ENCODE results near the gene PDIK1L. TPM values are rescaled to one million over a fixed set of nuclear protein-coding genes. Genes with fewer than 3 reads are reported as not detected.

PDIK1L gene
- total and polyA plus RNA-seq, 9 of the 15 experiments (the other 6 are each of a cell fraction or from before 2014, with no cell fraction given): 12.8 to 30.2 (median 21.5) TPM

DNA sequence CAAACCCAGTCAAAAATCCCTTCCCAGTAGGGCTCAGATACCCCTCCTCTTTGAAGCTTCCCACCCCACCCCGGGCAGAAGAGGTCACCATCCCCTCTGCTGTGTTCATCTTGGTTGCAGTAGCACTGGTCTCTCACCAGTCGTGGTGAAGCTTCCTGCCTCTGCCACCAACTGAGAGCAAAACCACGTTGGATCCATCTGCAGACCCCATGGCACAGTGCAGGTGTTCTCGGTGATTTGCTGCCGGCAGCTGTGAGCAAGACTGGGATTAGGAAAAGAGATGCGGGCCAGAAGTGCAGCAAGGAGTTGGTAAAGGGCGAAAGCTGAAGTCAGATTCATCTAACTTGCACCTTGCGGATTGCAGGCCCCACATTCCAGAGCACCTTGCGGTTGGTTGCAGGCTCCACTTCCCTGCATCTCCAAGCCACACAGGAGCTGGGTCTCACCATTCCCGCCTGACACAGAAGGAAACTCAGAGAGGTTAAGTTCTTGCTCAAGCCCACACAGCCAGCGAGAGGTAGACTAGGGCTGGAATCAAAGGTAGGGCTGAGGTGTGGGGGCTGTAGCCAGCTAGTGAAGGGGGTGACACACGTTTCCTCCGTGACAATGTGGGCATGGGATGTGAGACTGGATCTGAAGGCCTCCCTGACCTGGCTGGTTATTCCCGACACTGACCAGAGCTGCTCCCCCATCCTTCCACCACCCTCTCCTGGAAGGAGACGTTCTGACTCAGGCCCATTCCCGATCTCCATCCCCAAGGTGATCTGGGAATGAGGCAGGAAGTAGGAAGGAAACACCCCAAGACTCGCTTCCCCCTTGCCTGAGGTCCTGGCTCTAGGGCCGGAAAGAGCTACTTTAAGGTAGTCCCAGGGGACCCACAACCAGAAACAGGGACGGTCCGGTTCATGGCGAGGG lies 44.0 kb downstream of the PDIK1L start:
- WGBS (ENCODE audit: insufficient coverage, low coverage, missing lambda C conversion rate): 62% methylated on average over 21 of the region's 21 CpGs
- H3K27me3 ChIP-seq (ENCODE audit: control insufficient read depth in 2 of 2, insufficient read depth in 2 of 2, low read length in 2 of 2): no peaks in the 10 kb centered on the region
- no peak overlapping the region for H3K4me2 ChIP-seq (ENCODE audit: insufficient read depth, low read length)
- CTCF ChIA-PET (ENCODE audit: low intra/inter-chr PET ratio): interaction anchor here (1.2 kb wide), 1 partner anchor 11 kb away, joined by 4 read pairs; no protein-coding TSS in a partner anchor
- no peaks in the 10 kb centered on the region for H3K9me3 ChIP-seq (replicated peaks; ENCODE audit: control insufficient read depth, insufficient read depth, low read depth, low read length)
- H3K79me2 ChIP-seq (ENCODE audit: control insufficient read depth, insufficient read depth, low read length): no peaks in the 10 kb centered on the region
- no peaks in the 10 kb centered on the region for H3K36me3 ChIP-seq (ENCODE audit: control insufficient read depth, insufficient read depth, low read length)
- no peaks in the 10 kb centered on the region for H4K20me1 ChIP-seq (replicated peaks; ENCODE audit: control insufficient read depth, insufficient read depth, low read length)
- H3K4me1 ChIP-seq (replicated peaks in 1 of 2; ENCODE audit: control insufficient read depth in 2 of 2, insufficient read depth in 2 of 2, low read length in 2 of 2): peaks cover 9 to 37% of the 10 kb centered on the region in 2 experiments
- no peak overlapping the region for H2AFZ ChIP-seq (ENCODE audit: low read depth, low read length)
- POLR2A ChIA-PET: interaction anchor here (0.6 to 2.7 kb wide), 12 partner anchors 8 to 83 kb away, joined by 3 to 13 read pairs (median 4); partner anchors contain the start of gene ZNF593
- no peak overlapping the region for H3K27ac ChIP-seq (ENCODE audit: extremely low read depth, low read depth, low read length)
- H3K4me3 ChIP-seq: no peak overlapping the region
- no peaks in the 10 kb centered on the region for H3K9me1 ChIP-seq (ENCODE audit: control insufficient read depth, insufficient read depth, low read length)
- peak overlapping the region in 1 of 2 experiments; percentile 76; a peak in 2 of 4 replicates for H3K9ac ChIP-seq (ENCODE audit: insufficient read depth in 1 of 2, low read depth in 2 of 2, low read length in 2 of 2)
- TF ChIP-seq, protein P1, sequence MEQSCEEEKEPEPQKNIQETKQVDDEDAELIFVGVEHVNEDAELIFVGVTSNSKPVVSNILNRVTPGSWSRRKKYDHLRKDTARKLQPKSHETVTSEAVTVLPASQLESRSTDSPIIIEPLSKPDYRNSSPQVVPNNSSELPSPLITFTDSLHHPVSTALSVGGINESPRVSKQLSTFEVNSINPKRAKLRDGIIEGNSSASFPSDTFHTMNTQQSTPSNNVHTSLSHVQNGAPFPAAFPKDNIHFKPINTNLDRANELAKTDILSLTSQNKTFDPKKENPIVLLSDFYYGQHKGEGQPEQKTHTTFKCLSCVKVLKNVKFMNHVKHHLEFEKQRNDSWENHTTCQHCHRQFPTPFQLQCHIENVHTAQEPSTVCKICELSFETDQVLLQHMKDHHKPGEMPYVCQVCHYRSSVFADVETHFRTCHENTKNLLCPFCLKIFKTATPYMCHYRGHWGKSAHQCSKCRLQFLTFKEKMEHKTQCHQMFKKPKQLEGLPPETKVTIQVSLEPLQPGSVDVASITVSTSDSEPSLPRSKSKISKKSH (CRISPR knock-in tag; IDR thresholded peaks at IDR 0.05): no peak
- TF ChIP-seq, protein P2, sequence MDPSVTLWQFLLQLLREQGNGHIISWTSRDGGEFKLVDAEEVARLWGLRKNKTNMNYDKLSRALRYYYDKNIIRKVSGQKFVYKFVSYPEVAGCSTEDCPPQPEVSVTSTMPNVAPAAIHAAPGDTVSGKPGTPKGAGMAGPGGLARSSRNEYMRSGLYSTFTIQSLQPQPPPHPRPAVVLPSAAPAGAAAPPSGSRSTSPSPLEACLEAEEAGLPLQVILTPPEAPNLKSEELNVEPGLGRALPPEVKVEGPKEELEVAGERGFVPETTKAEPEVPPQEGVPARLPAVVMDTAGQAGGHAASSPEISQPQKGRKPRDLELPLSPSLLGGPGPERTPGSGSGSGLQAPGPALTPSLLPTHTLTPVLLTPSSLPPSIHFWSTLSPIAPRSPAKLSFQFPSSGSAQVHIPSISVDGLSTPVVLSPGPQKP (CRISPR knock-in tag; IDR thresholded peaks at IDR 0.05): no peak
- TF ChIP-seq ZNF212 (CRISPR knock-in tag; IDR thresholded peaks at IDR 0.05): no peak
- TF ChIP-seq, protein P3, sequence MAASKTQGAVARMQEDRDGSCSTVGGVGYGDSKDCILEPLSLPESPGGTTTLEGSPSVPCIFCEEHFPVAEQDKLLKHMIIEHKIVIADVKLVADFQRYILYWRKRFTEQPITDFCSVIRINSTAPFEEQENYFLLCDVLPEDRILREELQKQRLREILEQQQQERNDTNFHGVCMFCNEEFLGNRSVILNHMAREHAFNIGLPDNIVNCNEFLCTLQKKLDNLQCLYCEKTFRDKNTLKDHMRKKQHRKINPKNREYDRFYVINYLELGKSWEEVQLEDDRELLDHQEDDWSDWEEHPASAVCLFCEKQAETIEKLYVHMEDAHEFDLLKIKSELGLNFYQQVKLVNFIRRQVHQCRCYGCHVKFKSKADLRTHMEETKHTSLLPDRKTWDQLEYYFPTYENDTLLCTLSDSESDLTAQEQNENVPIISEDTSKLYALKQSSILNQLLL (CRISPR knock-in tag; IDR thresholded peaks at IDR 0.05; ENCODE audit: borderline replicate concordance): no peak
- TF ChIP-seq, protein P4, sequence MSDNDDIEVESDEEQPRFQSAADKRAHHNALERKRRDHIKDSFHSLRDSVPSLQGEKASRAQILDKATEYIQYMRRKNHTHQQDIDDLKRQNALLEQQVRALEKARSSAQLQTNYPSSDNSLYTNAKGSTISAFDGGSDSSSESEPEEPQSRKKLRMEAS (CRISPR knock-in tag; IDR thresholded peaks at IDR 0.05): 0 out of 2 replicates have a peak, but pooled peaks have one; percentile 4
- in situ Hi-C loops (cut with MboI): no loop called here
- ATAC-seq (no peak), FAIRE-seq (no peak), DNase-seq (ENCODE audit: extremely low read depth in 1 of 4, low spot score in 3 of 4) (no peak)
- intact Hi-C loops (cut with micrococcal nuclease): no loop called here
- no TSS peak for BruUV-seq (replicated peaks)
